Neural progenitor cell (in vitro differentiated cells): Measurements from ENCODE around the gene CALCA. TPM values are rescaled to one million over a fixed set of nuclear protein-coding genes. Genes with fewer than 3 reads are reported as not detected.

Source experiments
- DNase-seq: peaks from one replicate; pipeline ENCODE4 v3.0.0-alpha.2; 2016; ENCODE audit warnings: low spot score
- H2AFZ ChIP-seq: fragments of 200-600 bp; sonication (generic); replicated peaks from 2 replicates; pipeline ENCODE4 v1.6.1; 2016; ENCODE audit warnings: antibody characterized with exemption
- H3F3A ChIP-seq: fragments of 200-600 bp; sonication (generic); 2 replicates; pipeline ENCODE4 v1.6.1; 2016; ENCODE audit warnings: antibody characterized with exemption, low read depth
- H3K27ac ChIP-seq: fragments of 200-600 bp; sonication (generic); 2 replicates; pipeline ENCODE4 v1.5.1; 2016; ENCODE audit warnings: mild to moderate bottlenecking
- H3K27me3 ChIP-seq: fragments of 200-600 bp; sonication (generic); 2 replicates; pipeline ENCODE4 v1.6.1; 2016; ENCODE audit warnings: mild to moderate bottlenecking, moderate library complexity
- H3K36me3 ChIP-seq: fragments of 200-600 bp; sonication (generic); 2 replicates; pipeline ENCODE4 v1.5.1; 2016
- H3K4me1 ChIP-seq: fragments of 200-600 bp; sonication (generic); 2 replicates; pipeline ENCODE4 v1.6.1; 2016; ENCODE audit warnings: mixed run types
- H3K4me2 ChIP-seq: fragments of 200-600 bp; sonication (generic); 2 replicates; pipeline ENCODE4 v1.6.1; 2016
- H3K4me3 ChIP-seq: fragments of 200-600 bp; sonication (generic); 2 replicates; pipeline ENCODE4 v1.5.1; 2016
- H3K79me2 ChIP-seq: fragments of 200-600 bp; sonication (generic); 2 replicates; pipeline ENCODE4 v1.6.1; 2016; ENCODE audit warnings: low read depth
- H3K9ac ChIP-seq: fragments of 200-600 bp; sonication (generic); 2 replicates; pipeline ENCODE4 v1.6.1; 2016
- H3K9me3 ChIP-seq: fragments of 200-600 bp; sonication (generic); 2 replicates; pipeline ENCODE4 v1.5.1; 2016; ENCODE audit warnings: low read depth
- H4K20me1 ChIP-seq: fragments of 200-600 bp; sonication (generic); 2 replicates; pipeline ENCODE4 v1.6.1; 2016; ENCODE audit warnings: low read depth
- H3K27ac Mint-ChIP-seq: 3 replicates; pipeline ENCODE4 v1.8.0; 2021; ENCODE audit warnings: mixed read lengths
- H3K27me3 Mint-ChIP-seq: 2 replicates; pipeline ENCODE4 v1.8.0; 2022; ENCODE audit warnings: low read depth, mild to moderate bottlenecking, inconsistent platforms, moderate library complexity, mixed read lengths; ENCODE audit not compliant: insufficient read depth
- H3K36me3 Mint-ChIP-seq: 3 replicates; pipeline ENCODE4 v1.8.0; 2021; ENCODE audit warnings: mixed read lengths
- H3K4me1 Mint-ChIP-seq: 3 replicates; pipeline ENCODE4 v1.8.0; 2021; ENCODE audit warnings: mixed read lengths
- H3K4me3 Mint-ChIP-seq: 3 replicates; pipeline ENCODE4 v1.8.0; 2021; ENCODE audit warnings: mild to moderate bottlenecking, moderate library complexity, mixed read lengths
- H3K9me3 Mint-ChIP-seq: 3 replicates; pipeline ENCODE4 v1.8.0; 2020; ENCODE audit warnings: mixed read lengths
- CTCF ChIP-seq: fragments of 200-600 bp; sonication (generic); IDR thresholded peaks from 2 replicates; pipeline ENCODE4 v1.5.1; 2017; ENCODE audit warnings: antibody characterized with exemption, mild to moderate bottlenecking
- EZH2 ChIP-seq: fragments of 200-600 bp; sonication (generic); IDR thresholded peaks from 2 replicates; pipeline ENCODE4 v1.6.1; 2017; ENCODE audit warnings: antibody characterized with exemption, mild to moderate bottlenecking, moderate library complexity
- EZH2phosphoT487 ChIP-seq: fragments of 200-600 bp; sonication (generic); IDR thresholded peaks from 2 replicates; pipeline ENCODE4 v1.6.1; 2017; ENCODE audit warnings: antibody characterized with exemption
- total RNA-seq: library from RNA; depleted of rRNA; stranded (reverse); fragments of >200 nt; gene quantifications from 2 replicates; pipeline ENCODE4 v1.2.3, GENCODE V29; 2015; ENCODE audit warnings: low replicate concordance

Gene CALCA
- total RNA-seq, 1 donor from 2014 or later: not detected

DNA sequence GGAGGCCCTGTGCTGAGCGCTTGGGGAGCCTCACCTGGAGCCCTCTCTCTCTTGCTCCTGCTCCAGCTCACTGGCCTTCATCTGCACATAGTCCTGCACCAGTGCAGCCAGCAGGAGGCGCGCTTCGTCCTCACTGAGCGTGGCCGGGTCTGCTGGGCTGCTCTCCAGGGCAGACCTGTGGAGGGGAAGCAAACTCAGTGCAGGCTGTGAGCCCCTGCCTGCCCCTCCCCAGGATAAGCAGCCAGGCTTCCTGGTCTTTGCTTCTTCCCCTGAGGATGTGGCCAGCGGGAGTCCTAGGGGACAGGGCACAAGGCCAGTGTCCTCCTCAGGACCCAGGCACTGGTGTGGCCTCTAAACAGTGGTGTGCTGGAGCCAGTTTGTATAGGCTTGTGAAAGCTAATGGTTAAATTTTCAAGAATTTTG is 2.2 kb downstream of the CALCA start:
- Histone ChIP-seq H3K36me3 (no peaks in the 10 kb centered on the region), H3F3A (peaks cover 13% of the 10 kb centered on the region), H3K4me1 (peaks cover 13% of the 10 kb centered on the region), H3K79me2 (no peaks in the 10 kb centered on the region), H4K20me1 (peaks cover 19% of the 10 kb centered on the region), H3K9ac (no peak overlapping the region), H3K4me3 (no peak overlapping the region), H3K4me2 (no peak overlapping the region), H3K9me3 (no peaks in the 10 kb centered on the region), H2AFZ (no peak overlapping the region), H3K27me3 (peaks cover 79% of the 10 kb centered on the region), H3K27ac (no peak overlapping the region)
- H3K9me3 Mint-ChIP-seq: no peaks in the 10 kb centered on the region
- no peak overlapping the region for H3K4me3 Mint-ChIP-seq
- peak; percentile 86 for DNase-seq
- H3K27ac Mint-ChIP-seq: no peak overlapping the region
- peak; percentile 87 for TF ChIP-seq CTCF
- TF ChIP-seq EZH2phosphoT487: no peak
- no peaks in the 10 kb centered on the region for H3K36me3 Mint-ChIP-seq
- peaks cover 46% of the 10 kb centered on the region for H3K27me3 Mint-ChIP-seq
- H3K4me1 Mint-ChIP-seq: peaks cover 17% of the 10 kb centered on the region

DNA sequence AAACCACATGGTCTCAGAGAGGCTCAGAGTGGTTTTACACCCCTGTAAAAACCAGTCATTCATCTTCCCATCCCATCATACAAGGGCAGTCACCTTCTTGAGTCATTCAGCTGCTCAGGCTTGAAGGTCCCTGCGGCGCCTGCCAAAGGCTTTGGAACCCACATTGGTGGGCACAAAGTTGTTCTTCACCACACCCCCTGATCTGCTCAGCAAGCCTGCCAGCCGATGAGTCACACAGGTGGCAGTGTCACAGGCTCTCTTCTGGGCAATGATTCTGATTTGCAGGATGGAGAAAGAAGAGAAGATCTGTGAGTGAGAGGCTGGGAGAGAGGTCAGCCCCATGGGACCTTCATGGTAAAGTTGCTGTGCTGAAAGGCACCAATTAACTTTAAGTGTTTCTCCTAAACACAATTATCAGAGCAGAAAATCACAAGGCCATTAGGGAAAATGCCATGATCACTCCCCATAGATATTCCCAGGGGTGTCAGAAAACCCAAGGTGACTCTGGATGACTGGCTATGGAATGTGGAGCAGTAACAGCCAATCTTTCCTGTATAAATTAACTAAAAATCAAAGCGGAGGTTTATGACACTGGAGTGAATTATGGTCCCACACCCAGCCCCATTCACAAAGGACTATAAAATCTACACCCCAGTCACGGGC is 4.4 kb downstream of the CALCA start:
- no peak overlapping the region for H3K4me2 ChIP-seq
- Mint-ChIP-seq H3K4me3 (no peak overlapping the region), H3K36me3 (no peaks in the 10 kb centered on the region), H3K27ac (no peak overlapping the region), H3K27me3 (peaks cover 26% of the 10 kb centered on the region), H3K4me1 (peaks cover 3% of the 10 kb centered on the region), H3K9me3 (no peaks in the 10 kb centered on the region)
- no peaks in the 10 kb centered on the region for H3K36me3 ChIP-seq
- DNase-seq: no peak
- H3K4me3 ChIP-seq: no peak overlapping the region
- H3K79me2 ChIP-seq: no peaks in the 10 kb centered on the region
- H3K27ac ChIP-seq: no peak overlapping the region
- peaks cover 5% of the 10 kb centered on the region for H3K4me1 ChIP-seq
- no peaks in the 10 kb centered on the region for H3F3A ChIP-seq
- no peaks in the 10 kb centered on the region for H3K9me3 ChIP-seq
- no peak for TF ChIP-seq EZH2
- TF ChIP-seq CTCF: no peak
- TF ChIP-seq EZH2phosphoT487: no peak
- H3K27me3 ChIP-seq: peaks cover 57% of the 10 kb centered on the region
- peaks cover 6% of the 10 kb centered on the region for H4K20me1 ChIP-seq
- H2AFZ ChIP-seq: no peak overlapping the region
- H3K9ac ChIP-seq: no peak overlapping the region

DNA sequence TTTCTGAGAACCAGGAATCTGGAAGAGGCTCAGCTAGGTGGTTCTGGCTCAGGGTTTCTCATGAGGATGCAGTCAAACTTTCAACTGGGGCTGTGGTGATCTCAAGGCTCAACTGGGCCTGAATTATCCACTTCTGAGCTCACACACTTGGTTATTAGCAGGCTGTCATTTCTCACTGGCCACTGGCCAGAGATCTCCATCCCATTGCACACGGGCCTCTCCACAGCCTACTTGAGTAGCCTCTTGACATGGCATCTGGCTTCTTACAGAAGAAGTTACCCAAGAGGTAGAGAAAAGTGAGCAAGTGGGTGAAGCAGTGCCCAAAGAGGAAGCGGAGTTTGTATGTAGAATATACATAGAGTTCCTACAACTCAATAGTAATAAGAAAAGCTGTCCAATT is 16.0 kb downstream of the CALCA start:
- no peak overlapping the region for H3K4me3 ChIP-seq
- no peaks in the 10 kb centered on the region for H3K27me3 Mint-ChIP-seq
- TF ChIP-seq EZH2phosphoT487 (no peak), CTCF (no peak), EZH2 (no peak)
- no peaks in the 10 kb centered on the region for H3K9me3 Mint-ChIP-seq
- no peaks in the 10 kb centered on the region for H3K9me3 ChIP-seq
- H3F3A ChIP-seq: no peaks in the 10 kb centered on the region
- no peak overlapping the region for H3K27ac Mint-ChIP-seq
- H3K4me1 ChIP-seq: no peaks in the 10 kb centered on the region
- H4K20me1 ChIP-seq: no peaks in the 10 kb centered on the region
- H2AFZ ChIP-seq: no peak overlapping the region
- H3K4me2 ChIP-seq: no peak overlapping the region
- H3K36me3 Mint-ChIP-seq: no peaks in the 10 kb centered on the region
- no peak overlapping the region for H3K4me3 Mint-ChIP-seq
- no peaks in the 10 kb centered on the region for H3K4me1 Mint-ChIP-seq
- H3K9ac ChIP-seq: no peak overlapping the region
- no peak overlapping the region for H3K27ac ChIP-seq
- H3K36me3 ChIP-seq: no peaks in the 10 kb centered on the region
- DNase-seq: no peak
- peaks cover 13% of the 10 kb centered on the region for H3K27me3 ChIP-seq
- H3K79me2 ChIP-seq: no peaks in the 10 kb centered on the region
